ENCODE measurements around the gene CPB2. TPM values are rescaled to one million over a fixed set of nuclear protein-coding genes. Genes with fewer than 3 reads are reported as not detected.
A peak's percentile ranks its signal among the peaks of the same experiment; 100 is the strongest.

CPB2 gene
- total RNA-seq, result not detected
- not detected for polyA plus RNA-seq
- long read RNA-seq, donor 1, result 0 reads
- long read RNA-seq, donor 2, partial matches to known transcripts, result 0 of 1 reads
- long read RNA-seq, donor 2, other reads (novel, unspliced or antisense), result 0 of 1 reads

- Histone ChIP-seq H3K4me1 (peaks cover 0 to 23% (median 9%) of the 10 kb centered on the region in 6 donors), H3K9me3 (no peaks in the 10 kb centered on the region), H3K27ac (no peak within 1 kb of the TSS), H3K27me3 (replicated peaks in 1 of 7) (no peaks in the 10 kb centered on the region), H3K36me3 (no peaks in the 10 kb centered on the region), H3K4me3 (no peak within 1 kb of the TSS)
- no peak for DNase-seq
- WGBS, 5 donors, result 85 to 95% (median 93%) methylated on average over 4 of the region's 4 CpGs
- TF ChIP-seq POLR2AphosphoS5 (IDR thresholded peaks at IDR 0.05), result no peak
- no peak for TF ChIP-seq POLR2A (IDR thresholded peaks at IDR 0.05)
- no peak for TF ChIP-seq CTCF (IDR thresholded peaks at IDR 0.05 in 8 of 11, conservative IDR thresholded peaks at IDR 0.05 in 3 of 11)
- intact Hi-C loops (cut with DNase I; ENCODE audit: low total_unique reads), result no loop called here
Measured at GRCh38 chr13:46104868-46105267, at the start of gene CPB2. TSS of gene CPB2 (minus strand) at chr13:46105033. CDS start at chr13:46105009, 24 bp downstream.

GRCh38 chr13:46154136-46154801 is 49.4 kb upstream of the CPB2 start:
- intact Hi-C loops (cut with DNase I; ENCODE audit: low total_unique reads), result loop anchor here (10.0 kb wide), 1 partner anchor 171 kb away; no protein-coding TSS in a partner anchor
- 68 to 80% (median 77%) methylated on average over 7 of the region's 7 CpGs for WGBS, 5 donors
- no peak for DNase-seq

GRCh38 chr13:46152627-46153328 is 47.9 kb upstream of the CPB2 start:
- Histone ChIP-seq H3K36me3 (peaks cover 0 to 100% (median 86%) of the 10 kb centered on the region in 6 donors), H3K27ac (peak overlapping the region in 1 of 8 donors; percentile 5)
- intact Hi-C loops (cut with DNase I; ENCODE audit: low total_unique reads), result loop anchor here (10.0 kb wide), 1 partner anchor 172 kb away; no protein-coding TSS in a partner anchor

More at GRCh38 chr13:46154136-46154801, 49.4 kb upstream of the CPB2 start:
- Histone ChIP-seq H3K36me3 (peaks cover 0 to 100% (median 92%) of the 10 kb centered on the region in 6 donors), H3K4me1 (peaks cover 0 to 30% (median 4%) of the 10 kb centered on the region in 6 donors), H3K9me3 (no peaks in the 10 kb centered on the region), H3K4me3 (no peak overlapping the region), H3K27ac (peak overlapping the region in 1 of 8 donors; percentile 6), H3K27me3 (replicated peaks in 1 of 7) (no peaks in the 10 kb centered on the region)
- TF ChIP-seq POLR2AphosphoS5 (IDR thresholded peaks at IDR 0.05) (no peak), POLR2A (IDR thresholded peaks at IDR 0.05) (no peak), CTCF (IDR thresholded peaks at IDR 0.05 in 8 of 11, conservative IDR thresholded peaks at IDR 0.05 in 3 of 11) (no peak)

GRCh38 chr13:46150134-46150693 is 45.4 kb upstream of the CPB2 start:
- no peak for DNase-seq
- no peak for TF ChIP-seq CTCF (IDR thresholded peaks at IDR 0.05 in 8 of 11, conservative IDR thresholded peaks at IDR 0.05 in 3 of 11)
- no peak for TF ChIP-seq POLR2A (IDR thresholded peaks at IDR 0.05)
- no peak for TF ChIP-seq POLR2AphosphoS5 (IDR thresholded peaks at IDR 0.05)
- Histone ChIP-seq H3K4me1 (peaks cover 0 to 16% (median 0%) of the 10 kb centered on the region in 6 donors), H3K4me3 (no peak overlapping the region), H3K27me3 (replicated peaks in 1 of 7) (no peaks in the 10 kb centered on the region), H3K36me3 (peaks cover 0 to 99% (median 77%) of the 10 kb centered on the region in 6 donors), H3K9me3 (no peaks in the 10 kb centered on the region), H3K27ac (peak overlapping the region in 1 of 8 donors; percentile 4)
- intact Hi-C loops (cut with DNase I; ENCODE audit: low total_unique reads), result loop anchor here (10.0 kb wide), 1 partner anchor 175 kb away; no protein-coding TSS in a partner anchor
- 90 to 100% (median 96%) methylated on average over 1 of the region's 1 CpG for WGBS, 5 donors

More at GRCh38 chr13:46152627-46153328, 47.9 kb upstream of the CPB2 start:
- TF ChIP-seq POLR2AphosphoS5 (IDR thresholded peaks at IDR 0.05), result peak in 1 of 3 donors; percentile 35
- TF ChIP-seq POLR2A (IDR thresholded peaks at IDR 0.05), result no peak
- 84 to 91% (median 88%) methylated on average over 6 of the region's 6 CpGs for WGBS, 5 donors
- peaks cover 0 to 16% (median 0%) of the 10 kb centered on the region in 6 donors for H3K4me1 ChIP-seq
- H3K27me3 ChIP-seq (replicated peaks in 1 of 7), result no peaks in the 10 kb centered on the region
- H3K9me3 ChIP-seq, result no peaks in the 10 kb centered on the region
- H3K4me3 ChIP-seq, result no peak overlapping the region
- no peak for DNase-seq
